ENCODE measurements around the gene C12orf57.

Gene C12orf57

GRCh38 chr12:6935371-6936193, 8.2 kb upstream of the C12orf57 start:
- no peak for DNase-seq (ENCODE audit: low read depth)
- H3K4me3 ChIP-seq (ENCODE audit: low read depth, low read length): no peak overlapping the region
- no peak for TF ChIP-seq CTCF (IDR thresholded peaks at IDR 0.05; ENCODE audit: control insufficient read depth, extremely low read depth, insufficient read depth)

- H3K4me3 ChIP-seq (ENCODE audit: low read depth, low read length): no peak overlapping the region
- no peak for TF ChIP-seq CTCF (IDR thresholded peaks at IDR 0.05; ENCODE audit: control insufficient read depth, extremely low read depth, insufficient read depth)
- no peak for DNase-seq (ENCODE audit: low read depth)
Observed at GRCh38 chr12:6936194-6936635, 7.6 kb upstream of the C12orf57 start.

GRCh38 chr12:6936636-6937480, 7.0 kb upstream of the C12orf57 start:
- peak overlapping the region; percentile 60 for H3K4me3 ChIP-seq (ENCODE audit: low read depth, low read length)
- DNase-seq (ENCODE audit: low read depth): no peak
- TF ChIP-seq CTCF (IDR thresholded peaks at IDR 0.05; ENCODE audit: control insufficient read depth, extremely low read depth, insufficient read depth): no peak

- DNase-seq (ENCODE audit: low read depth): peak; percentile 87
- peak; percentile 97 for TF ChIP-seq CTCF (IDR thresholded peaks at IDR 0.05; ENCODE audit: control insufficient read depth, extremely low read depth, insufficient read depth)
- peak overlapping the region; percentile 60 for H3K4me3 ChIP-seq (ENCODE audit: low read depth, low read length)
Observed at GRCh38 chr12:6937481-6938352, 6.1 kb upstream of the C12orf57 start.

GRCh38 chr12:6938353-6939190, 5.2 kb upstream of the C12orf57 start:
- TF ChIP-seq CTCF (IDR thresholded peaks at IDR 0.05; ENCODE audit: control insufficient read depth, extremely low read depth, insufficient read depth): no peak
- H3K4me3 ChIP-seq (ENCODE audit: low read depth, low read length): peak overlapping the region; percentile 60
- no peak for DNase-seq (ENCODE audit: low read depth)

- no peak overlapping the region for H3K4me3 ChIP-seq (ENCODE audit: low read depth, low read length)
- DNase-seq (ENCODE audit: low read depth): no peak
Observed at GRCh38 chr12:6939191-6939540, 4.7 kb upstream of the C12orf57 start.

More at GRCh38 chr12:6939191-6939540, 4.7 kb upstream of the C12orf57 start:
- no peak for TF ChIP-seq CTCF (IDR thresholded peaks at IDR 0.05; ENCODE audit: control insufficient read depth, extremely low read depth, insufficient read depth)
